Stimulated activated CD4-positive, alpha-beta T cell treated with anti-CD3 and anti-CD28 coated beads, Interleukin-1b, Interleukin-23, amount 100 ng/mL, for 24 hours (primary cell): ENCODE measurements around the gene HSPA8.
A peak's percentile ranks its signal among the peaks of the same experiment; 100 is the strongest.
"Not testable (repeated sequence)": the region's sequence is repeated elsewhere in the genome, so short reads cannot be mapped to it uniquely, and the experiment has no call there.

Experiments used
- DNase-seq, 4 experiments: peaks; one replicate each; pipeline ENCODE4 v3.0.0-alpha.2; 2020; ENCODE audit warnings: low read depth in 4 of 4, low spot score in 1 of 4

The HSPA8 gene

DNA sequence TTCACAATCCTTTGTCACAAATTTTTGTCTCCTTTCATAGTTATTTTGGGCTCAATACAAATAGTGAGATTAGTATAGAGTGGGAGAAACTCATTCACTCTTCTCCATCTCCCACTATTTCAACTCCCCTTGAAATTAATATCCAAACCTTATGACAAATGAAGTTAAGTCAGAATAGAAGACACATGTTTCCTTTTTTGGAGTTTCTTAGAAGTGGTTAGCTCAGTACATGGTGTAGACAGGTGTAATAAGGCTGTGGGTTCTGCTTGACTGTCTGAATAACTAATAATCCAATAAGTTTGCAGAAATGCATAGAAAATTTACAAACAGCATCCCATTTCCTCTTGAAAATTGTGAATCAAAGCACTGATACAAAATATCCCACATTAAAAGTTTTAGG lies 10.8 kb upstream of the HSPA8 start:
- DNase-seq: no peak

DNA sequence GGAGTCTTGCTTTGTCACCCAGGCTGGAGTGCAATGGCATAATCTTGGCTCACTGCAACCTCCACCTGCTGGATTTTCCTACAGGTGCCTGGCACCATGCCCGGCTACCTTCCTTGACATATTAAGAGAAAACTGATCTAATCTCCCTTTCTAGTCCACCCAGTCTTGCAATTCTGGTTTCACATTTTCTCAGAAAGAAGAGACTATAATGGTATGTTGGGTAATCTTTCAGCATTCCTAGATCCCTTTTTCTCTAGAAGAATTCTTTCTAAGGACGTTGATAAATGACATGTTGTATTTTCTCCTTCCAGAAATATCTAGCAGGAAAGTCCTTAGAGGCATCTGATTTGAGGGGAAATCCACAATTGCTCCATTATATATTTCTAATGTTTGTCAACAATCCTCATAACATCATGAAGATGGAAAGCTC lies 10.4 kb upstream of the HSPA8 start:
- DNase-seq: no peak

GRCh38 chr11:123069908-123070821 lies 8.2 kb upstream of the HSPA8 start:
- DNase-seq: no peak

- no peak for DNase-seq
Measured at GRCh38 chr11:123065621-123066020, 3.7 kb upstream of the HSPA8 start.

DNA sequence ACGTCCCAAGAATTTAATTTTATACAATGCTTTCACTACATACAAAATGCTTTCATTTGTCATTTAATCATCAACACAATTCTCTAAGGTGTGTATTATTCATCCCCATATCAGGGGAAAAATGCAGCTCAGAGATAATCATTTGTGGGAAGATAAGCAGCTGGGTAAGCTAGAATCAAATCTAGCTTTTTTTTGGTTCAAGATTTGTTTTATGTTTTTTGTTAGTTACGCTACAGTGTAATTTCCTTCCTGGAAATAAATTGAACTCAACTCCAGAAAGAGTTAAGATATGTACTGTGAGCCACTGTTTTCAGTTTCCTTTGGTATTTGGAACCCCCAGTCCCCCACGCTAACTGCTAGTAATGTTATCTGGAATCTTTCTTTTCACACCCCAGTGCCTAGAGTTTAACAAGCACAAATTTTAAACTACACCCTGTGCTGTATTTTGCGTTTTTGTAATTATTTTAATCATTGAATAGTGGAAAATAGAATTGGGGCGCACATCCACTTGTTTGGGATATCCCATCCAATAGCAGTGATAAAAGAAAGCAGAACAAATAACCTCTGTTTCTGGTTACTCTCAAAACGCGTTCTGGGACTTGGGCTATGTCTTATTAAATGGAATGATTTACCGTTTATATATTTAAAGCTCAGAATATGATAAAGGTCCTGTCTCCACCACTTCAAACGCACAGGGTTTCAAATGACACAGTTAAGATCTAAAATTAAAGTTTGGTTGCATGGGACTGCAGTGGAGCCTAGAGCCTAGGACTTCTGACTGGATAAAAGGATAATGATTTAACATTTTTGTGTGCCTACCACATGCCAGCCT lies 2.1 kb upstream of the HSPA8 start:
- DNase-seq: no peak

- DNase-seq: no peak
Measured at GRCh38 chr11:123062892-123063825, 1.2 kb upstream of the HSPA8 start.

DNA sequence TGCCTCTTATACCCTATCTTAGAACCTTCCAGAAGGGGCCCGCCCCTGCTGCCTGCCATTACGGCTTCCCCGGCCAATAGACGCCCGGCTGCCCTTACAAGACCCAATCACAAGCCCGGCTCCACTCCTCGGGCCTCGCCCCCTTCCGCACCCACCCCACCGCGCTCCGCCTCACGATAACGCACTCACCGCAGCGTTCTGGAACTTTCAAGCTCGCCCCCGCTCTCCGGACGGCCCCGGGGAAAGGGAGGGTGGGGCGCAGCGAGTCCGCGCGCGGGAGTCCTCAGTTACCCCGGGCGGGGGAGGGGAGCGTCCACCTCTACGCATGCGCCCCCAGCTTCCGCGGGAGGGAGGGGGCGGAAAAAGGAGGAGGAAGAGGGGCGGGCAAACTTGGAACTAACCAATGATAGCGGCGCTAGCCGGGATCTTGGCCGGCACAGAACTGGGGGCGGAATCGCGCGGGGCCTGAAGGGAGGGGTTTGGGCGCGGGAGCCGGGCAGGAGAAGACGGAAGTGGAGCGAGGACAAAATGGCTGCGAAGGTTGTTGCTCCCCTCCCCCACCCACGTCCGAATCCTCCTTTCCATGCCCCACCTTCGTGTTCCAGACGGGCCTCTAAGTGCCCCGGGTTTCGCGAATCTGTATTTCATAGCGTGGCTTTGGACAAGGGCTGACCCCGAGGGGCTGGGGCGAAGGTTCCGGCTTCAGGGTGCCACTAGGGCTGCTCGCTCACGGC lies 389 bp upstream of the HSPA8 start:
- DNase-seq: peak; percentile 98 to 100 (median 99)

DNA sequence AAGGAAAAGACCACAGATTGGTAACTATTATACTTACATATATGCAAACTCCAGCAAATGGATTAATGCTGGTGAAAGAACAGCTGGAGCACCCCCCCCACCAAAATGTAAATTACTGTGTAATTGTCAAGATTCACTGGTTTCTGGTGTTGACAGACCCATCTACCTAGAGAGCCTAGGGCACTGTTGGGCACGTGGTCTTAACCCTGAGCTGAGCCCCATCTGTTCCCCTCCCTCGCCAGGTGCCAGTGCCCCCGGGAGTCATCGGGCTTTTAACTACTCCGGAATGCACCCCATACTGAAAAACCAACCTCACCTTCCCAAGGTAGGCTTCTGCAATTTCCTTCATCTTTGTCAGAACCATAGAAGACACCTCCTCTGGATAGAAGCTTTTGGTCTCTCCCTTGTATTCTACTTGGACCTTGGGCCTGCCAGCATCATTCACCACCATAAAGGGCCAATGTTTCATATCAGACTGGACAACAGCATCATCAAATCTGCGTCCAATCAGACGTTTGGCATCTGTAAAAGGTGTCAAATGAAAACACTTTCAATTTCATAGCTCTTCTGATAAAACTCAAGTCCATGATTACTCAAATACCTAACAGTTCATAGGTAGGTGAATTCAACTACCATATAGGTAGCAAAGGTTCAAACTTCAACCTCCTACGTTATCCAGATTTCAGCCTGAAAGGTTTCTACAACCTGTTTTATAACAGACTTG lies 1.5 kb downstream of the HSPA8 start:
- DNase-seq: no peak

DNA sequence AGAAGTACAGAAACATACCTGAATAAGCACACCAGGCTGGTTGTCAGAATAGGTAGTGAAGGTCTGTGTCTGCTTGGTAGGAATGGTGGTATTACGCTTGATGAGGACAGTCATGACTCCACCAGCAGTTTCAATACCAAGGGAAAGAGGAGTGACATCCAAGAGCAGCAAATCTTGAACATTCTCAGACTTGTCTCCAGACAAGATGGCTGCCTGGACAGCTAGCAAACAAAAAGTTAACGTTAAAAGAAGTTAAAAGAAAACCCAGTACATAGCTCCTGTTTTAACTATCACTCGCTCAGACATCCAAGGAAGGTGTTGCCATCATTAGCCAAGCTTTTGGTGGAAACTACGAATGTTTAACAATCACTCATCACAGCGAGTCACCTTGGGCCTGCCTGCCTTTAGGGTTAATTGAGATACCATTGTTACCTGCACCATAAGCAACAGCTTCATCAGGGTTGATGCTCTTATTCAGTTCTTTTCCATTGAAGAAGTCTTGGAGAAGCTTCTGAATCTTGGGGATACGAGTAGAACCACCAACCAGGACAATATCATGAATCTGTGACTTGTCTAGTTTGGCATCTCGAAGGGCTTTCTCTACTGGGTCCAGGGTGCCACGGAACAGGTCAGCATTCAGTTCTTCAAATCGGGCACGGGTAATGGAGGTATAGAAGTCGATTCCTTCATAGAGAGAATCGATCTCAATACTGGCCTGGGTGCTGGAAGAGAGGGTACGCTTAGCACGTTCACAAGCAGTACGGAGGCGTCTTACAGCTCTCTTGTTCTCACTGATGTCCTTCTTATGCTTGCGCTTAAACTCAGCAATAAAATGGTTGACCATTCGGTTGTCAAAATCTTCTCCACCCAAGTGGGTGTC lies 2.7 kb downstream of the HSPA8 start:
- not testable (repeated sequence) for DNase-seq

- no peak for DNase-seq
Measured at GRCh38 chr11:123057661-123058305, 4.2 kb downstream of the HSPA8 start.

- DNase-seq: no peak
Measured at GRCh38 chr11:123056835-123057491, 5.0 kb downstream of the HSPA8 start.

GRCh38 chr11:123055191-123055901 lies 6.6 kb downstream of the HSPA8 start:
- no peak for DNase-seq

GRCh38 chr11:123054301-123055065 lies 7.5 kb downstream of the HSPA8 start:
- DNase-seq: no peak

GRCh38 chr11:123052901-123053721 lies 8.8 kb downstream of the HSPA8 start:
- DNase-seq: no peak

GRCh38 chr11:123051634-123052033 lies 10.3 kb downstream of the HSPA8 start:
- no peak for DNase-seq
